CD14-positive monocyte (primary cell): ENCODE data around the gene CYP2S1. TPM values are rescaled to one million over a fixed set of nuclear protein-coding genes. Genes with fewer than 3 reads are reported as not detected.

ENCODE experiments used
- DNase-seq, 3 donors: peaks; one replicate each; pipeline ENCODE4 v3.0.0-alpha.2; 2011 to 2022
- H2AFZ ChIP-seq: 2 replicates; pipeline ENCODE4 v1.6.0; 2012; ENCODE audit warnings: mild to moderate bottlenecking, low read depth, low read length, inconsistent platforms; ENCODE audit not compliant: insufficient read depth, poor library complexity, severe bottlenecking
- H3K27ac ChIP-seq, 2 donors: 1 replicate in 1 of 2; 2 replicates in 1 of 2; pipeline ENCODE4 v1.5.1; 2012 to 2013; ENCODE audit warnings: low read length in 2 of 2, control low read depth in 1 of 2, inconsistent platforms in 1 of 2, low read depth in 1 of 2, mild to moderate bottlenecking in 1 of 2
- H3K27me3 ChIP-seq, 2 donors: one replicate each; pipeline versions ENCODE4 v1.6.0 to v1.6.1; 2011 to 2013; ENCODE audit warnings: low read length in 2 of 2; ENCODE audit not compliant: control insufficient read depth in 2 of 2, insufficient read depth in 2 of 2
- H3K36me3 ChIP-seq, 2 donors: replicated peaks in 1 of 2; 1 replicate in 1 of 2; 2 replicates in 1 of 2; pipeline versions ENCODE4 v1.5.1 to v1.6.1; 2012 to 2013; ENCODE audit warnings: low read length in 2 of 2, control low read depth in 1 of 2, inconsistent platforms in 1 of 2, mild to moderate bottlenecking in 1 of 2; ENCODE audit not compliant: insufficient read depth in 2 of 2, control insufficient read depth in 1 of 2
- H3K4me1 ChIP-seq, 2 donors: 1 replicate in 1 of 2; 2 replicates in 1 of 2; pipeline versions ENCODE4 v1.5.1 to v1.6.1; 2012 to 2013; ENCODE audit warnings: low read length in 2 of 2, control low read depth in 1 of 2, inconsistent platforms in 1 of 2, mild to moderate bottlenecking in 1 of 2, moderate library complexity in 1 of 2; ENCODE audit not compliant: insufficient read depth in 2 of 2, control insufficient read depth in 1 of 2
- H3K4me2 ChIP-seq: replicated peaks from 2 replicates; pipeline ENCODE3; 2012; ENCODE audit warnings: low read length, moderate library complexity, mild to moderate bottlenecking; ENCODE audit not compliant: poor library complexity, severe bottlenecking; ENCODE audit errors: extremely low read depth
- H3K4me3 ChIP-seq, 3 experiments: fragments of 200-600 bp in 1 of 3; sonication (generic) in 1 of 3; replicated peaks in 1 of 3; 1 replicate in 2 of 3; 2 replicates in 1 of 3; pipeline ENCODE4 v1.5.1; 2011 to 2013; ENCODE audit warnings: low read length in 3 of 3, mild to moderate bottlenecking in 3 of 3, control low read depth in 2 of 3, low read depth in 2 of 3, inconsistent platforms in 1 of 3, moderate library complexity in 1 of 3
- H3K79me2 ChIP-seq: 2 replicates; pipeline ENCODE4 v1.6.0; 2012; ENCODE audit warnings: mild to moderate bottlenecking, control low read depth, inconsistent platforms, low read length, moderate library complexity; ENCODE audit not compliant: insufficient read depth
- H3K9ac ChIP-seq: 2 replicates; pipeline ENCODE4 v1.6.0; 2017; ENCODE audit warnings: low read length, mild to moderate bottlenecking; ENCODE audit not compliant: insufficient read depth, poor library complexity, severe bottlenecking
- H3K9me3 ChIP-seq, 2 donors: replicated peaks in 1 of 2; 1 replicate in 1 of 2; 2 replicates in 1 of 2; pipeline versions ENCODE4 v1.5.1 to v1.6.1; 2012 to 2013; ENCODE audit warnings: low read length in 2 of 2, control low read depth in 1 of 2; ENCODE audit not compliant: control insufficient read depth in 1 of 2, insufficient read depth in 1 of 2
- H4K20me1 ChIP-seq: 2 replicates; pipeline ENCODE4 v1.6.0; 2012; ENCODE audit warnings: mild to moderate bottlenecking, low read length, control low read depth, moderate library complexity; ENCODE audit not compliant: insufficient read depth
- H3K27ac Mint-ChIP-seq, 7 donors: one replicate each; pipeline ENCODE4 v1.8.0; 2020; ENCODE audit warnings: mild to moderate bottlenecking in 7 of 7, mixed read lengths in 7 of 7, moderate library complexity in 6 of 7, inconsistent platforms in 2 of 7
- H3K27me3 Mint-ChIP-seq, 3 donors: one replicate each; pipeline ENCODE4 v1.8.0; 2021 to 2022; ENCODE audit warnings: low read depth in 3 of 3, mild to moderate bottlenecking in 3 of 3, mixed read lengths in 3 of 3, moderate library complexity in 3 of 3, inconsistent platforms in 1 of 3
- H3K36me3 Mint-ChIP-seq, 2 donors: one replicate each; pipeline ENCODE4 v1.8.0; 2020; ENCODE audit warnings: mixed read lengths in 2 of 2, inconsistent platforms in 1 of 2, mild to moderate bottlenecking in 1 of 2
- H3K4me1 Mint-ChIP-seq: one replicate; pipeline ENCODE4 v1.8.0; 2020; ENCODE audit warnings: mild to moderate bottlenecking, mixed read lengths
- H3K4me3 Mint-ChIP-seq, 2 donors: one replicate each; pipeline ENCODE4 v1.8.0; 2020; ENCODE audit warnings: mild to moderate bottlenecking in 2 of 2, mixed read lengths in 2 of 2, moderate library complexity in 1 of 2
- H3K9me3 Mint-ChIP-seq, 7 donors: one replicate each; pipeline ENCODE4 v1.8.0; 2020 to 2022; ENCODE audit warnings: mixed read lengths in 7 of 7, mild to moderate bottlenecking in 6 of 7, moderate library complexity in 6 of 7, inconsistent platforms in 2 of 7
- WGBS: methylation state at CpG from one replicate; pipeline ENCODE4 v1.1.5; 2013; ENCODE audit warnings: missing lambda C conversion rate; ENCODE audit not compliant: insufficient coverage; 5-methylcytosine and 5-hydroxymethylcytosine counted together
- intact Hi-C, 2 donors: fragments of 100-400 bp; cut with micrococcal nuclease; formaldehyde crosslinking; loops; one replicate each; pipeline versions ENCODE4 v1.15.0 to v1.15.1; 2023
- polyA plus RNA-seq, 3 donors: library from polyadenylated mRNA; depleted of rRNA in 1 of 3; unstranded in 2 of 3; stranded (reverse) in 1 of 3; fragments of 300-500 nt in 2 of 3; fragments of >200 nt in 1 of 3; fragmentation: Illumina TruSeq in 2 of 3; gene quantifications; 1 replicate in 2 of 3; 2 replicates in 1 of 3; pipeline ENCODE4 v1.2.3, GENCODE V29; 2012 to 2021
- TF ChIP-seq, protein P1 (sequence below): fragments of 200-600 bp; IDR thresholded peaks from one replicate; pipeline ENCODE4 v1.8.0; 2022; ENCODE audit warnings: antibody characterized with exemption, mild to moderate bottlenecking

Gene CYP2S1
- polyA plus RNA-seq, 3 donors: 8.9 to 20.3 (median 10.3) TPM

DNA sequence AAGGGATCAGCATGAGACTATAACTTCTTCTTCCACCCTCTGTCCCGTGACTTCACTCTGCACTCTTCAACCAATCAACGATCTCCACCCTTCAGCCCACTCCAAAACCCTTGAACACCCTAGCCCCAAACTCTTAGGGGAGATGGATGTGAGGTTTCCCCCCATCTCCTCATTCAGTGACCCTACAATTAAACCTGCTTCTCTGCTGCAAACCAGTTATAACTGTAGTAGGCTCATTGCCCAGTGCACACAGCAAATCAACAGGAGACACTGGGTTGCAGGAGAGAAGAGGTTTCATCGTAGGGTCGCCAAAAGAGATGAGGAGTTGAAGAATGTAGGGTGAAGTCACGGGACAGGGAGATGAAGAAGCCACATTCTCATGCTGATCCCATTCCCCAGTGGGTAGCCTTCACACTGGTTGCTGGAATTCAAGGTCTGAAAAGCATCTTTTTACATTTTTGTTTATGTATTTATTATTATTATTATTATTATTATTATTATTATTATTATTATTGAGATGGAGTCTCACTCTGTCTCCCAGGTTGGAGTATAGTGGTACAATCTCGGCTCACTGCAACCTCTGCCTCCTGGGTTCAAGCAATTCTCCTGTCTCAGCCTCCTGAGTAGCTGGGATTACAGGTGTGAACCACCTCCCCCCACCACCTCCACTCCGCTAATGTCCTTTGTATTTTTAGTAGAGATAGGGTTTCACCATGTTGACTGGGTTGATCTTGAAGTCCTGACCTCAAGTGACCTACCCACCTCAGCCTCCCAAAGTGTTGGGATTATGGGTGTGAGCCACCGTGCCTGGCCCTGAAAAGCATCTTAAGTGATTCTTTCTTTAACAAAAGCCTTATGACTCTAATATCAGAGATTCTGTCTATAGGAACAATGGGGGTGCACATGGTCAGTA lies 5.8 kb upstream of the CYP2S1 start:
- H3K4me2 ChIP-seq: no peak overlapping the region
- no peaks in the 10 kb centered on the region for H3K9me3 ChIP-seq
- DNase-seq: no peak
- Mint-ChIP-seq H3K27me3 (peaks cover 9 to 12% (median 9%) of the 10 kb centered on the region in 3 donors), H3K4me1 (peaks cover 12% of the 10 kb centered on the region), H3K36me3 (no peaks in the 10 kb centered on the region), H3K27ac (peak overlapping the region in 2 of 7 donors; percentile 12 to 18), H3K4me3 (no peak overlapping the region), H3K9me3 (no peaks in the 10 kb centered on the region)
- no peaks in the 10 kb centered on the region for H3K36me3 ChIP-seq
- H4K20me1 ChIP-seq: no peaks in the 10 kb centered on the region
- intact Hi-C loops: no loop called here
- no peak overlapping the region for H2AFZ ChIP-seq
- H3K79me2 ChIP-seq: no peaks in the 10 kb centered on the region
- H3K9ac ChIP-seq: no peak overlapping the region
- no peak overlapping the region for H3K27ac ChIP-seq
- TF ChIP-seq, protein P1, sequence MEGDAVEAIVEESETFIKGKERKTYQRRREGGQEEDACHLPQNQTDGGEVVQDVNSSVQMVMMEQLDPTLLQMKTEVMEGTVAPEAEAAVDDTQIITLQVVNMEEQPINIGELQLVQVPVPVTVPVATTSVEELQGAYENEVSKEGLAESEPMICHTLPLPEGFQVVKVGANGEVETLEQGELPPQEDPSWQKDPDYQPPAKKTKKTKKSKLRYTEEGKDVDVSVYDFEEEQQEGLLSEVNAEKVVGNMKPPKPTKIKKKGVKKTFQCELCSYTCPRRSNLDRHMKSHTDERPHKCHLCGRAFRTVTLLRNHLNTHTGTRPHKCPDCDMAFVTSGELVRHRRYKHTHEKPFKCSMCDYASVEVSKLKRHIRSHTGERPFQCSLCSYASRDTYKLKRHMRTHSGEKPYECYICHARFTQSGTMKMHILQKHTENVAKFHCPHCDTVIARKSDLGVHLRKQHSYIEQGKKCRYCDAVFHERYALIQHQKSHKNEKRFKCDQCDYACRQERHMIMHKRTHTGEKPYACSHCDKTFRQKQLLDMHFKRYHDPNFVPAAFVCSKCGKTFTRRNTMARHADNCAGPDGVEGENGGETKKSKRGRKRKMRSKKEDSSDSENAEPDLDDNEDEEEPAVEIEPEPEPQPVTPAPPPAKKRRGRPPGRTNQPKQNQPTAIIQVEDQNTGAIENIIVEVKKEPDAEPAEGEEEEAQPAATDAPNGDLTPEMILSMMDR: no peak
- WGBS: no CpG with 5 or more reads among the region's 8 CpGs
- no peak overlapping the region for H3K4me3 ChIP-seq
- H3K4me1 ChIP-seq: peaks cover 5 to 9% of the 10 kb centered on the region in 2 donors
- H3K27me3 ChIP-seq: no peaks in the 10 kb centered on the region

DNA sequence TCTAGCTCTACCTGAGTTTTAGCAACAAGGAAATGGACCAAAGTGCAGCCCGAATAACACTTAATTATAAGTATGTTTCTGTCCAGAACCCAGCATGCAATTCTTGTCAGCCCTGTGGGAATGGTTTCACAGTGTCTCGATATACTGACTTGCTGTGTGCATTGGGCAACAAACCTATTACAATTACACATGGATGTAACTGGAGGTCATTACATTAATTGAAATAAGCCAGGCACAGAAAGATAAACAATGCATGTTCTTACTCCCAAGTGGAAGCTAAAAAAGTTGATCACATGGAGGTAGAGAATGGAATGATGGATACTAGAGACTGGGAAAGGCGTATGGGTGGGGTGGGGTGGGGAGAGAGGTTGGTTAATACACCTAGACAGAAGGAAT lies 5.1 kb upstream of the CYP2S1 start:
- Mint-ChIP-seq H3K36me3 (peaks cover 0 to 2% of the 10 kb centered on the region in 2 donors), H3K4me1 (peaks cover 18% of the 10 kb centered on the region), H3K4me3 (no peak overlapping the region), H3K27ac (peak overlapping the region in 1 of 7 donors; percentile 54), H3K9me3 (no peaks in the 10 kb centered on the region), H3K27me3 (peaks cover 9 to 18% (median 16%) of the 10 kb centered on the region in 3 donors)
- intact Hi-C loops: no loop called here
- Histone ChIP-seq H3K36me3 (no peaks in the 10 kb centered on the region), H3K27ac (no peak overlapping the region), H3K9me3 (no peaks in the 10 kb centered on the region), H3K4me1 (peaks cover 12 to 15% of the 10 kb centered on the region in 2 donors), H3K79me2 (no peaks in the 10 kb centered on the region), H2AFZ (no peak overlapping the region), H3K4me3 (no peak overlapping the region), H4K20me1 (no peaks in the 10 kb centered on the region), H3K27me3 (peaks cover 0 to 4% of the 10 kb centered on the region in 2 donors), H3K4me2 (no peak overlapping the region), H3K9ac (no peak overlapping the region)
- WGBS: 90% methylated on average over 2 of the region's 3 CpGs
- TF ChIP-seq, protein P1: no peak
- DNase-seq: no peak
